ENCODE results near the gene CANT1.
A peak's percentile ranks its signal among the peaks of the same experiment; 100 is the strongest.
"Not testable (repeated sequence)": the region's sequence is repeated elsewhere in the genome, so short reads cannot be mapped to it uniquely, and the experiment has no call there.

The CANT1 gene

GRCh38 chr17:78974635-78975591 is 34.7 kb downstream of the CANT1 start:
- no peak for DNase-seq

- DNase-seq: no peak
Measured at GRCh38 chr17:78973792-78974520, 35.6 kb downstream of the CANT1 start.

DNA sequence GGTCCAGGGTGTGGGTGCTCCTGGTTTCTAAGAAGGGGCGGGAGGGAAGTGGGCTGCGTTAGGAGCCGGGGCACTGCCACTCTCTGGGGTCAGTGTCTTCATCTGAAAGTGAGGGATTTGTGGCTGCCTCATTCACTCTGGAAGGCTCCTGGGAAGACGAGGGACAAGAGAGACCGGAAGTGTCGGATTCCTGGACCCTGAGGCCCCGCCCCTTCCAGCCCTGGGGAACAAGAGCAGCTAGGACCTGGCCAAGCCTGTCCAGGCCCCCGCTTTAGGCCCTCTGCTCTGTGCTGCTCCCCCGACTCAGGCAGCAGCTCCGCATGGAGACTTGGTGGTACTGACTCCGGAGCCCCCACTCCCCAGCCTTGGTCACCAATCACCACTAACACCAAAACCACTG is 36.4 kb downstream of the CANT1 start:
- DNase-seq: no peak

- DNase-seq: no peak
Measured at GRCh38 chr17:78972507-78973105, 37.0 kb downstream of the CANT1 start.

GRCh38 chr17:78971756-78972506 is 37.6 kb downstream of the CANT1 start:
- DNase-seq: no peak

DNA sequence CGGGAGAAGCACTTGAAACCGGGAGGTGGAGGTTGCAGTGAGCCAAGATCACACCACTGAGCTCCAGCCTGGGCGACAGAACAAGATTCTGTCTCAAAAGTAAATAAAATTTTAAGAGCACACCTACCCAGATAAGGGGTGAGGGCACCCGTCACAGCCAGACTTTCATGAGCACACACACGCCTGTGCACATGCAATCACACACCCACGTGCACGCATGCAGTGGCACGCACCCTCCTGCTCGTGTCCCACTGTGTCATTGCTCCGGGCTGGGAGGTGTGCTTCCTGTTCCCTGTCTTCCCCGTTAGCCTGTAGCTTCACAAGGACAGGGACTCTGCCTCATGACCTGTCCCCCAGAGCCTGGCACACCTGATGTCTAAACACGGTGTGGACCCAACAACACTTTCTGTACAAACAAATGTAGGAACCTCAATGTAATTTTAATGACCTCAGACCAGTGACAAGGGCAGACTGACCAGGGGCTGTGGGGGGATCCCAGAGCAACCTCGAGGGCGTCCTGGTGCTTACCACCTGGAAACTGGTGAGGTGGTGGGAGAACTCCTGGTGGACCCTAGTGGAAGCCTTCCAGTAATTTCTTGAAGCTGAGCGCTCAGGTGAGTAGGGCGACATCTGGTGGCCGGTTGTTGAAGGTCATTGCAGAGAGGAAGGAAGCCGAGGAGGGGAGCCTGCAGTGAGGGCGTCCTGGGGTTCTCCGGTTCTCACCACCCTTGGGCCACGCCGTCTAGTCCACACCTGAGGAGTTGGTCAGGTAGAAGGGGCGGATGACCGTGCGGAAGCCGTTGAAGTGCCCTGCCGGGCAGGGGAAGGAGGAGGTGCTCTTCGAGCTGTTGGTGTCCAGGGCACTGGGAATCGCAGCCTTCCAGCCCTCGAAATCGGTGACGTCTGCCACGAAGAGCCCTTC is 38.5 kb downstream of the CANT1 start:
- peak; percentile 75 to 76 for DNase-seq

DNA sequence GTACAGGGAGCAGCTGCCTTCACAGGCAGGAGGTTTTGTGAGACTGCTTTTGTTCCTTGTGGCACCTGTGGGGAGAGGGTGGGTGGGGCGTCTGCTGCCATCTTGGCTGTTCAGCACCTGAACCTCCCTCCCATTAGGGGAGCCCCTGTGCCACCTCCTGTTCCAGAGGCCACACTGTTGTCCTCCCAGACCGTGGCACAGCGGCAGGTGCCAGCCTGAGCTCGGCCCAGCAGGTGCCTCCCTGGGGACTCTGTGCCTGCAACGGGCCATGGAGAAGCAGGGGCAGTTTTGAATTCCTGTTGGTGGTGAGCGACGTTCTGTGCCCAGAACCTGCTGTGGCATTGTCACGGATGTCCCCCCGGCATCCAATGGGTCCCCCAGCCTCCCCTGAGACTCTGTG is 39.7 kb downstream of the CANT1 start:
- no peak for DNase-seq

DNA sequence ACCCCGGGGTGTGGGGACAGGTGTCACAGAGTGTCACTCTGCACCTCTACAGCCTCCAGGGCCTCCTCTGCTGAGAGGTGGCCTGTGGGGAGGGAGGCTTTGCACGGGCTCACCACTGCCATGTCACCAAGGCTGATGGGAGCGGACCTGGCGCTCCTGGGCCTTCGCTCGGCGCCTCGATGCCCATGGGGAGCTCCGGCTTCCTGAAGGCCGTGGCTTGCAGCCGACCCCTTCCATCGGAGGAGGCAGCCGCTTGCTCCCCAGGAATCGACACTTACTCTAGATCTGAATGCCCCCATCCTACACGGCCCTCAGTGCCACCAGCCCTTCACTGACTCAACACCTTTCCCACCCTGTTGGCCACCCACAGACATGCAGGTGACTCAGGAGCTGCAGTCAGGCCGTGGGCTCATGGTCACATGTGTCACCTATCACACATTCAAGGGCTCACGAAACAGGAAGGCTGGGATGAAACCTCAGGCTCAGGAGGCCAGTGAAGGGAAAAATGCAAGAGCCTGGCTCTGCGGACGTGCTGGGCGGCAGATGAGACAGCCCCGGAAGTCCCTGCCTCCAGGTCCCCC is 41.7 kb downstream of the CANT1 start:
- DNase-seq: no peak

GRCh38 chr17:78966910-78967600 is 42.5 kb downstream of the CANT1 start:
- no peak for DNase-seq

GRCh38 chr17:78966123-78966813 is 43.3 kb downstream of the CANT1 start:
- DNase-seq: no peak

DNA sequence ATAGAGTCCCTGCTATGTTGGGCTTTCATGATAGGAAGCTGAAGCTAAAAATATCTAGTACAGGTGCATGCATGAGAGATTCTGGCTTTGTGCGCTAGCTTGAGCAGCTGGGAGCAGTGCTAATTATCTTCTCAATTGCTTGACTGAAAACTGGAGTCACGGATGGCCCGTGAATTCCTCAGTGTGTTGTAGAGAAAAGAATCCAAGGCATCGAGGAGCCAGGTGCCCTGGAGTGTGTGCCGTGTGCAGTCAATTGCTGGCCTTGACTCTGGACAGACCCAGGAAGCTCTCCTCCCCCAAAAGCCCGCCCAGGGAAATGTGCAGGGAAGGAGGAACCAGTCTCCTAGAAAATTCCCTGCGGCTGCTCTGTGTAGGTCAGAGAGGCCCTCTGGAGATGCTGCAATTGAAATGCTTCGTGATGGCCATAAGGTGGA is 44.1 kb downstream of the CANT1 start:
- DNase-seq: peak; percentile 70 to 75

- no peak for DNase-seq
Measured at GRCh38 chr17:78963378-78963777, 46.2 kb downstream of the CANT1 start.

DNA sequence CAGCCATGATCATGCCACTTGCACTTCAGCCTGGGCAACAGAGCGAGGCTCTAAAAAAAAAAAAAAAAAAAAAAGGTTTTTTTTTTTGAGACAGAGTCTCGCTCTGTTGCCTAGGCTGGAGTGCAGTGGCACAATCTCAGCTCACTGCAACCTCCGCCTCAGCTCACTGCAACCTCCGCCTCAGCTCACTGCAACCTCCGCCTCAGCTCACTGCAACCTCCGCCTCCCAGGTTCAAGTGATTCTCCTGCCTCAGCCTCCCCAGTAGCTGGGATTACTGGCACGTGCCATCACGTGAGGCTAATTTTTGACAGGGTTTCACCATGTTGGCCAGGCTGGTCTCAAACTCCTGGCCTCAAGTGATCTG is 46.6 kb downstream of the CANT1 start:
- not testable (repeated sequence) for DNase-seq

GRCh38 chr17:78962345-78962983 is 47.1 kb downstream of the CANT1 start:
- DNase-seq: no peak

DNA sequence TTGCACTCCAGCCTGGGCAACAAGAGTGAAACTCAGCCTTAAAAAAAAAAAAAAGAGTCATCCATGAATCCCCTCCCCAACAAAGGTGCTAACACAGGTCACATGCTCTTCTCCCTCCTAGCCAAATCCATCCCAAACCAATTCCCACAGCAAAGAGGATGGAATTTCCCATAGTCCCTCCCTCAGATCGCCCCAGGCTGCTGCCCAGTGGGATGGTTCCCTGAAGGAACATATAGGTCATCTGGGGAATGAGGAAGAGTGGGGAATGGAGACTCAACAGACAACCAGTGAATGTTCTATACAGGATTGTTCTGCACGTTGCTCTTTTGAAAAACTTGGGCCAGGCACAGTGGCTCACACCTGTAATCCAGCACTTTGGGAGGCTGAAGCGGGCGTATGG is 48.0 kb downstream of the CANT1 start:
- DNase-seq: no peak

DNA sequence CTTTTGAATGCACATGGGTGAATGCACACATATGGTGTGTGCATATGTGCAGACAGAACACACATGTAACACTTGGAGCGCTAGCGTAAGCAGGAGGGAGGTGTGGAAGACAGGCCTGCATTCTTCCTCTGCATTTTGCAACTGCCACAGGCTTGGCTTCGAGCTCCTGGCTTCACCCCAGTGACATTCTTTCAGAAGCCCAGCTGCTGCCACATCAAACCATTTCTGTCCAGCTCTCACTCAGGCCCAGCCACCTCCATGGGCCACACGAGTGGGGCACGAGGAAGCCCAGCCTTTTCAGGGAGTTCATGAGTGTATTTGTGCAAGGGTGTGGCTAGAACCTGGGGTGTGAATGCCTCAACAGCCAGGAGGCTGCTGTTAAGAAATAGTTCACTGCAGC is 48.6 kb downstream of the CANT1 start:
- DNase-seq: no peak

DNA sequence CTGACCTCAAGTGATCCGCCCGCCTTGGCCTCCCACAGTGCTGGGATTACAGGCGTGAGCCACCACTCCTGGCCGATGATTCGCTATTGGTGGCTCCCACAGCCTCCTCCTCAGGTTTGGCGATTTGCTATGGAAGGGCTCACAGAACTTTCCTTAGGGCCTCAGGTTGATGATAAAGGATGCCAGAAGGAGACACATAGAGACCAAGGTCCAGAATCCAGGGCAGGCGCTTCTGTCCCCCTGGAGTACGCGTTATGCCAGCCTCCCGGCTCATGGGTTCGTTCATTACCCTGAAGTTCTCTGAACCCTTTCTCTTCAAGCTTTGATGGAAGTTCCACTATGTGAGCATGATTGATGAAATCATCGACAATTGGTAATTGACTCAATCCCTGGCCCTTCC is 49.8 kb downstream of the CANT1 start:
- no peak for DNase-seq

GRCh38 chr17:78958641-78959127 is 50.9 kb downstream of the CANT1 start:
- no peak for DNase-seq

- DNase-seq: no peak
Measured at GRCh38 chr17:78957128-78957527, 52.4 kb downstream of the CANT1 start.
